Lower leg skin (tissue), 3 donors: Measurements from ENCODE around the gene DLGAP5.

Source experiments
- POLR2A ChIP-seq, 2 donors: fragments of 450-650 bp; IDR thresholded peaks; one replicate each; pipeline ENCODE4 v1.6.1; 2016 to 2017; ENCODE audit warnings: antibody characterized with exemption in 2 of 2, mild to moderate bottlenecking in 1 of 2, moderate library complexity in 1 of 2
- TF ChIP-seq, protein P1 (sequence below), 3 donors: fragments of 450-650 bp; IDR thresholded peaks; one replicate each; pipeline ENCODE4 v1.5.1; 2016; ENCODE audit warnings: antibody characterized with exemption in 3 of 3, mild to moderate bottlenecking in 3 of 3, moderate library complexity in 2 of 3

DNA sequence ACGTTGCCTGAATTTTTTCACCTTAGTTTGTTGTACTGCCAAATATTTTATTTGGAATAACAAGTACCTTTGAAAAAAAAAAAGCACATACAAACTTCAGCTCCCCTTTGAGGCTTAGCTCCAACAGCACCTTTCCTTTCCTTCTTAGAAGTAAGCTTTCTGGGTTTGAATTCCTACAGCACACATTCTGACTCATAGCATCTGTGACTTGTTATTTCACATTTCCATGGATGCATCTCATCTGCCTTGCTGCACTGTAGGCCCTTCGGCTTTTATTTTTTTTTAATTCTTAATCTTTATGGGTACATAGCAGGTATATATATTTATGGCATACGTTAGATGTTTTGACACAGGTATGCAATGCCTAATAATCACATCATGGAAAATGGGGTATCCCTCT lies 55.1 kb downstream of the DLGAP5 start:
- TF ChIP-seq, protein P1, sequence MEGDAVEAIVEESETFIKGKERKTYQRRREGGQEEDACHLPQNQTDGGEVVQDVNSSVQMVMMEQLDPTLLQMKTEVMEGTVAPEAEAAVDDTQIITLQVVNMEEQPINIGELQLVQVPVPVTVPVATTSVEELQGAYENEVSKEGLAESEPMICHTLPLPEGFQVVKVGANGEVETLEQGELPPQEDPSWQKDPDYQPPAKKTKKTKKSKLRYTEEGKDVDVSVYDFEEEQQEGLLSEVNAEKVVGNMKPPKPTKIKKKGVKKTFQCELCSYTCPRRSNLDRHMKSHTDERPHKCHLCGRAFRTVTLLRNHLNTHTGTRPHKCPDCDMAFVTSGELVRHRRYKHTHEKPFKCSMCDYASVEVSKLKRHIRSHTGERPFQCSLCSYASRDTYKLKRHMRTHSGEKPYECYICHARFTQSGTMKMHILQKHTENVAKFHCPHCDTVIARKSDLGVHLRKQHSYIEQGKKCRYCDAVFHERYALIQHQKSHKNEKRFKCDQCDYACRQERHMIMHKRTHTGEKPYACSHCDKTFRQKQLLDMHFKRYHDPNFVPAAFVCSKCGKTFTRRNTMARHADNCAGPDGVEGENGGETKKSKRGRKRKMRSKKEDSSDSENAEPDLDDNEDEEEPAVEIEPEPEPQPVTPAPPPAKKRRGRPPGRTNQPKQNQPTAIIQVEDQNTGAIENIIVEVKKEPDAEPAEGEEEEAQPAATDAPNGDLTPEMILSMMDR (IDR thresholded peaks at IDR 0.05), result no peak
- TF ChIP-seq POLR2A (IDR thresholded peaks at IDR 0.05), result no peak
